GM12878 (cell line): ENCODE measurements around the gene DNAJC7. TPM values are rescaled to one million over a fixed set of nuclear protein-coding genes. Genes with fewer than 3 reads are reported as not detected.

Source experiments
- ATAC-seq: fragments of 200-7000 bp; cut with Tn5 transposase; 3 replicates; pipeline ENCODE4 v1.9.1; 2020; ENCODE audit warnings: mild to moderate bottlenecking, moderate library complexity
- BruUV-seq: library from RNA; stranded (reverse); fragments of 400-500 nt; replicated peaks from 2 replicates; lab custom pipeline; 2021; lab: Mats Ljungman, UMichigan
- CTCF ChIA-PET: fragments of 300-600 bp; sonication (Branson Sonifier 250); formaldehyde crosslinking; extraction: SDS; loops from one replicate; lab custom pipeline; 2021; ENCODE audit warnings: inconsistent platforms; lab: Yijun Ruan, JAX
- POLR2A ChIA-PET: fragments of 350-600 bp; formaldehyde crosslinking; extraction: SDS; loops from one replicate; lab custom pipeline; 2021; ENCODE audit warnings: inconsistent platforms; lab: Charles Lee
- RAD21 ChIA-PET: fragments of 300-600 bp; sonication (Branson Sonifier 250); formaldehyde crosslinking; loops from one replicate; lab custom pipeline; 2023; ENCODE audit warnings: antibody characterized with exemption; ENCODE audit not compliant: unreplicated experiment; lab: Charles Lee
- SMC1A ChIA-PET: fragments of 300-600 bp; sonication (Branson Sonifier 250); formaldehyde crosslinking; loops from one replicate; lab custom pipeline; 2023; ENCODE audit not compliant: unreplicated experiment, uncharacterized antibody; lab: Charles Lee
- DNase-seq: peaks from one replicate; pipeline ENCODE4 v3.0.0-alpha.2; 2011; ENCODE audit warnings: low read depth, low spot score
- FAIRE-seq: peaks from 3 replicates; lab custom pipeline; 2011; peaks lifted over from hg19 to GRCh38; lab: Jason Lieb, UNC
- H2AFZ ChIP-seq: 2 replicates; pipeline ENCODE4 v1.6.0; 2011; ENCODE audit warnings: low read depth, low read length, control low read depth; ENCODE audit not compliant: control insufficient read depth
- H3K27ac ChIP-seq: 2 replicates; pipeline ENCODE4 v1.5.1; 2011; ENCODE audit warnings: control low read depth; ENCODE audit not compliant: control insufficient read depth, insufficient read depth
- H3K27me3 ChIP-seq, 2 experiments: replicated peaks in 1 of 2; 2 replicates each; pipeline versions ENCODE4 v1.6.0 to v1.6.1; 2011; ENCODE audit warnings: low read length in 1 of 2; ENCODE audit not compliant: control insufficient read depth in 2 of 2, insufficient read depth in 2 of 2
- H3K36me3 ChIP-seq, 2 experiments: 2 replicates each; pipeline ENCODE4 v1.5.1; 2011; ENCODE audit warnings: low read length in 1 of 2; ENCODE audit not compliant: control insufficient read depth in 2 of 2, insufficient read depth in 2 of 2
- H3K4me1 ChIP-seq: 2 replicates; pipeline ENCODE4 v1.6.1; 2011; ENCODE audit warnings: mild to moderate bottlenecking, low read length, moderate library complexity, mixed read lengths; ENCODE audit not compliant: control insufficient read depth, insufficient read depth
- H3K4me2 ChIP-seq: 2 replicates; pipeline ENCODE4 v1.6.0; 2011; ENCODE audit warnings: control low read depth; ENCODE audit not compliant: control insufficient read depth, insufficient read depth
- H3K4me3 ChIP-seq: fragments of 200-600 bp; sonication (generic); 2 replicates; pipeline ENCODE4 v1.5.1; 2016
- H3K79me2 ChIP-seq: 2 replicates; pipeline ENCODE4 v1.6.0; 2011; ENCODE audit warnings: low read length; ENCODE audit not compliant: control insufficient read depth, insufficient read depth
- H3K9ac ChIP-seq: 2 replicates; pipeline ENCODE4 v1.8.0; 2011; ENCODE audit warnings: low read length, control low read depth, mixed read lengths; ENCODE audit not compliant: control insufficient read depth, insufficient read depth
- H3K9me3 ChIP-seq: replicated peaks from 3 replicates; pipeline ENCODE4 v1.5.1; 2011; ENCODE audit warnings: mild to moderate bottlenecking, low read length; ENCODE audit not compliant: control insufficient read depth, insufficient read depth
- H4K20me1 ChIP-seq: 2 replicates; pipeline ENCODE4 v1.6.0; 2011; ENCODE audit not compliant: control insufficient read depth, insufficient read depth
- CBX3 ChIP-seq: fragments of 200-600 bp; sonication (generic); IDR thresholded peaks from 2 replicates; pipeline ENCODE4 v1.6.1; 2016; ENCODE audit warnings: low read depth, borderline replicate concordance
- CEBPB ChIP-seq, 2 experiments: fragments of 150-350 bp in 1 of 2; IDR thresholded peaks; 2 replicates each; pipeline ENCODE4 v1.6.1; 2012 to 2014; ENCODE audit warnings: low read depth in 2 of 2, low read length in 2 of 2, borderline replicate concordance in 1 of 2, inconsistent platforms in 1 of 2
- EED ChIP-seq: sonication (generic); IDR thresholded peaks from 2 replicates; pipeline ENCODE4 v1.6.1; 2016; ENCODE audit warnings: antibody characterized with exemption, low read depth
- MAX ChIP-seq: IDR thresholded peaks from 2 replicates; pipeline ENCODE4 v1.6.1; 2012; ENCODE audit warnings: low read depth, low read length, improper control_type of control experiment
- POLR2AphosphoS2 ChIP-seq: IDR thresholded peaks from 2 replicates; pipeline ENCODE4 v1.6.1; 2011; ENCODE audit warnings: low read depth, mild to moderate bottlenecking, low read length, improper control_type of control experiment, moderate library complexity
- RBBP5 ChIP-seq: fragments of 200-600 bp; sonication (generic); conservative IDR thresholded peaks from 2 replicates; pipeline ENCODE4 v1.6.1; 2016
- RELB ChIP-seq: fragments of 450-650 bp; IDR thresholded peaks from 2 replicates; pipeline ENCODE4 v1.6.1; 2017; ENCODE audit warnings: low read depth, mild to moderate bottlenecking, moderate library complexity
- SIX5 ChIP-seq: IDR thresholded peaks from 2 replicates; pipeline ENCODE4 v1.6.1; 2011; ENCODE audit warnings: mild to moderate bottlenecking, low read depth, low read length, moderate library complexity; ENCODE audit not compliant: severe bottlenecking
- TAF1 ChIP-seq: IDR thresholded peaks from 2 replicates; pipeline ENCODE4 v1.6.1; 2011; ENCODE audit warnings: mild to moderate bottlenecking, low read depth, low read length, borderline replicate concordance
- ZNF207 ChIP-seq: fragments of 450-650 bp; IDR thresholded peaks from 2 replicates; pipeline ENCODE4 v1.6.1; 2014; ENCODE audit warnings: antibody characterized with exemption, mild to moderate bottlenecking, borderline replicate concordance
- ZSCAN29 ChIP-seq: fragments of 450-650 bp; IDR thresholded peaks from 2 replicates; pipeline ENCODE4 v1.6.1; 2017; ENCODE audit warnings: mild to moderate bottlenecking, moderate library complexity
- WGBS: methylation state at CpG from one replicate; pipeline ENCODE4 v1.1.6; 2016; ENCODE audit warnings: low lambda C conversion rate; ENCODE audit not compliant: insufficient replicate concordance, insufficient coverage; ENCODE audit errors: missing lambda C conversion rate; 5-methylcytosine and 5-hydroxymethylcytosine counted together
- in situ Hi-C: fragments of 300-500 bp; cut with MboI; formaldehyde crosslinking; loops from 9 replicates; pipeline ENCODE4 v1.14.3; 2018; ENCODE audit warnings: mixed read lengths
- intact Hi-C: fragments of 100-400 bp; cut with micrococcal nuclease; formaldehyde crosslinking; loops from one replicate; pipeline ENCODE4 v1.14.2; 2022; ENCODE audit not compliant: unreplicated experiment
- polyA plus RNA-seq, 11 experiments: library from polyadenylated mRNA; depleted of rRNA in 4 of 11; unstranded in 6 of 11; stranded (reverse) in 5 of 11; fragments of >200 nt; fragmentation: Nextera tagmentation in 4 of 11; fragmentation: Illumina TruSeq in 1 of 11; extraction: Ambion mirVana in 4 of 11; extraction: Trizol in 1 of 11; gene quantifications; 1 replicate in 1 of 11; 2 replicates in 10 of 11; pipeline versions ENCODE4 v1.2.1 to v1.2.3, GENCODE V29; 2011 to 2016; ENCODE audit warnings: inconsistent platforms in 2 of 11, missing spikeins in 2 of 11, low read depth in 1 of 11
- total RNA-seq, 4 experiments: library from RNA; depleted of rRNA in 3 of 4; stranded (reverse); fragments of >200 nt in 3 of 4; fragmentation: Illumina TruSeq in 1 of 4; extraction: Trizol in 1 of 4; gene quantifications; 2 replicates each; pipeline versions ENCODE4 v1.2.1 to v1.2.3, GENCODE V29; 2013 to 2021

DNAJC7 gene
- total and polyA plus RNA-seq, 10 of the 15 experiments (the other 5 are each of a cell fraction or from before 2014, with no cell fraction given): 60.1 to 173 (median 94.9) TPM

GRCh38 chr17:41956522-41956921 lies 60.7 kb downstream of the DNAJC7 start (continued):
- TF ChIP-seq ZSCAN29 (no peak), RELB (no peak), EED (no peak), SIX5 (no peak)

- no peak overlapping the region for H2AFZ ChIP-seq
- WGBS: 66% methylated on average over 11 of the region's 11 CpGs
- H3K4me2 ChIP-seq: no peak overlapping the region
- H3K27ac ChIP-seq: no peak overlapping the region
- H3K79me2 ChIP-seq: no peaks in the 10 kb centered on the region
- ATAC-seq: no peak
- no peak overlapping the region for H3K9ac ChIP-seq
- BruUV-seq: no TSS peak
- intact Hi-C loops: no loop called here
- RAD21 ChIA-PET: interaction anchor here (0.6 kb wide), 1 partner anchor 145 kb away, joined by 3 read pairs; no protein-coding TSS in a partner anchor
- no peaks in the 10 kb centered on the region for H3K27me3 ChIP-seq
- no peaks in the 10 kb centered on the region for H4K20me1 ChIP-seq
- H3K4me3 ChIP-seq: no peak overlapping the region
- no peak for TF ChIP-seq MAX
- no peak for TF ChIP-seq POLR2AphosphoS2
- TF ChIP-seq ZNF207: no peak
- no peak for TF ChIP-seq CEBPB (IDR thresholded peaks at IDR 0.05; ENCODE audit: borderline replicate concordance in 1 of 2, low read depth in 2 of 2, low read length in 2 of 2)
- TF ChIP-seq TAF1: no peak
- TF ChIP-seq CBX3: no peak
- TF ChIP-seq RBBP5: no peak
- TF ChIP-seq, all 136 proteins: peak for 0
- Histone ChIP-seq H3K36me3 (no peaks in the 10 kb centered on the region), H3K9me3 (no peaks in the 10 kb centered on the region), H3K4me1 (no peaks in the 10 kb centered on the region)
- in situ Hi-C loops: no loop called here
- FAIRE-seq (no peak), DNase-seq (no peak)
- ChIA-PET CTCF (interaction anchor here (0.8 to 2.5 kb wide), 4 partner anchors 11 to 143 kb away, joined by 3 to 8 read pairs (median 4); partner anchors contain the start of gene ACLY), POLR2A (no interaction called here), SMC1A (no interaction called here)
These were observed 68.3 kb downstream of the DNAJC7 start for GRCh38 chr17:41948762-41949460.
